Measurements from ENCODE around the gene ELK4. TPM values are rescaled to one million over a fixed set of nuclear protein-coding genes. Genes with fewer than 3 reads are reported as not detected.

ELK4 gene
- total and polyA plus RNA-seq, 2 donors (not counting 3 experiments of a cell fraction or from before 2014, with no cell fraction given): 8.7 to 107 TPM

GRCh38 chr1:205590777-205591513 lies 40.9 kb downstream of the ELK4 start:
- no peak overlapping the region for H3K4me3 ChIP-seq (replicated peaks in 1 of 3; ENCODE audit: insufficient read depth in 1 of 3, low read depth in 1 of 3, low read length in 3 of 3)
- FAIRE-seq (no peak), DNase-seq (ENCODE audit: low read depth, low spot score) (no peak)
- no TSS peak for BruUV-seq (replicated peaks)
- POLR2A ChIA-PET: interaction anchor here (0.7 to 1.2 kb wide), 3 partner anchors 42 to 67 kb away, joined by 3 to 7 read pairs (median 3); partner anchors contain the start of gene ELK4
- no peak for TF ChIP-seq POLR2AphosphoS5 (IDR thresholded peaks at IDR 0.05; ENCODE audit: insufficient read depth, low read depth, low read length)
- peak; percentile 22 for TF ChIP-seq GATA2 (IDR thresholded peaks at IDR 0.05; ENCODE audit: insufficient read depth, insufficient read length, low read depth, low read length)
- TF ChIP-seq EZH2 (IDR thresholded peaks at IDR 0.05; ENCODE audit: borderline replicate concordance, low read depth, low read length, severe bottlenecking): no peak
- H3K27ac ChIP-seq (ENCODE audit: insufficient read depth, low read depth, low read length): no peak overlapping the region
- H4K20me1 ChIP-seq (replicated peaks; ENCODE audit: control insufficient read depth, extremely low read depth, insufficient read depth, low read length): no peaks in the 10 kb centered on the region
- peaks cover 8% of the 10 kb centered on the region for H3K4me1 ChIP-seq (ENCODE audit: control insufficient read depth, extremely low read depth, insufficient read depth, low read length)
- CTCF ChIA-PET: interaction anchor here (1.0 to 9.5 kb wide), 26 partner anchors 8 to 386 kb away, joined by 3 to 615 read pairs (median 8); partner anchors contain the start of gene ELK4
- dilution Hi-C loops (cut with MboI; ENCODE audit: extremely low pct_ligation_motif_present, low sequenced_read_pairs) (no loop called here), intact Hi-C loops (cut with micrococcal nuclease) (loop anchor here (10.0 kb wide), 1 partner anchor 324 kb away; no protein-coding TSS in a partner anchor)
- no peaks in the 10 kb centered on the region for H3K36me3 ChIP-seq (ENCODE audit: control insufficient read depth in 2 of 2, extremely low read depth in 1 of 2, insufficient read depth in 2 of 2, low read length in 2 of 2)
- no peaks in the 10 kb centered on the region for H3K27me3 ChIP-seq (ENCODE audit: control insufficient read depth in 2 of 2, insufficient read depth in 2 of 2, low read length in 2 of 2)
- H3K79me2 ChIP-seq (ENCODE audit: control insufficient read depth, insufficient read depth, low read length): no peaks in the 10 kb centered on the region
- no peaks in the 10 kb centered on the region for H3K9me3 ChIP-seq (replicated peaks; ENCODE audit: control insufficient read depth, insufficient read depth, low read length)
- no peak overlapping the region for H3K4me2 ChIP-seq (ENCODE audit: insufficient read depth, low read length)
- H2AFZ ChIP-seq (ENCODE audit: low read depth, low read length): no peak overlapping the region
- no peaks in the 10 kb centered on the region for H3K9me1 ChIP-seq (replicated peaks; ENCODE audit: control insufficient read depth, extremely low read depth, insufficient read depth, low read length)
- H3K9ac ChIP-seq (replicated peaks; ENCODE audit: extremely low read depth, insufficient read depth, low read length): no peak overlapping the region

GRCh38 chr1:205590457-205590768 lies 41.4 kb downstream of the ELK4 start:
- H3K36me3 ChIP-seq (ENCODE audit: control insufficient read depth in 2 of 2, extremely low read depth in 1 of 2, insufficient read depth in 2 of 2, low read length in 2 of 2): no peaks in the 10 kb centered on the region
- no TSS peak for BruUV-seq (replicated peaks)
- no peak overlapping the region for H3K9ac ChIP-seq (replicated peaks; ENCODE audit: extremely low read depth, insufficient read depth, low read length)
- ChIA-PET CTCF (interaction anchor here (2.3 to 9.5 kb wide), 7 partner anchors 10 to 317 kb away, joined by 6 to 615 read pairs (median 40); partner anchors contain the start of gene ELK4), POLR2A (no interaction called here)
- H3K27me3 ChIP-seq (ENCODE audit: control insufficient read depth in 2 of 2, insufficient read depth in 2 of 2, low read length in 2 of 2): no peaks in the 10 kb centered on the region
- H3K4me1 ChIP-seq (ENCODE audit: control insufficient read depth, extremely low read depth, insufficient read depth, low read length): peaks cover 8% of the 10 kb centered on the region
- no peaks in the 10 kb centered on the region for H3K9me1 ChIP-seq (replicated peaks; ENCODE audit: control insufficient read depth, extremely low read depth, insufficient read depth, low read length)
- no peaks in the 10 kb centered on the region for H4K20me1 ChIP-seq (replicated peaks; ENCODE audit: control insufficient read depth, extremely low read depth, insufficient read depth, low read length)
- no peak for TF ChIP-seq POLR2AphosphoS5 (IDR thresholded peaks at IDR 0.05; ENCODE audit: insufficient read depth, low read depth, low read length)
- no peak for TF ChIP-seq CTCF (IDR thresholded peaks at IDR 0.05; ENCODE audit: extremely low read depth in 1 of 2, insufficient read depth in 1 of 2, low read depth in 1 of 2, low read length in 2 of 2)
- TF ChIP-seq MYC (IDR thresholded peaks at IDR 0.05; ENCODE audit: low read depth, low read length): no peak
- TF ChIP-seq JUN (IDR thresholded peaks at IDR 0.05; ENCODE audit: borderline replicate concordance, insufficient read depth, insufficient read length, low read depth): no peak
- TF ChIP-seq EZH2 (IDR thresholded peaks at IDR 0.05; ENCODE audit: borderline replicate concordance, low read depth, low read length, severe bottlenecking): no peak
- TF ChIP-seq GATA2 (IDR thresholded peaks at IDR 0.05; ENCODE audit: insufficient read depth, insufficient read length, low read depth, low read length): no peak
- no peak for TF ChIP-seq POLR2A (IDR thresholded peaks at IDR 0.05; ENCODE audit: low read depth, low read length)
- TF ChIP-seq FOS (IDR thresholded peaks at IDR 0.05; ENCODE audit: borderline replicate concordance, insufficient read depth, low read length): no peak
- TF ChIP-seq MAX (IDR thresholded peaks at IDR 0.05; ENCODE audit: insufficient read depth, insufficient read length): no peak
- no peaks in the 10 kb centered on the region for H3K9me3 ChIP-seq (replicated peaks; ENCODE audit: control insufficient read depth, insufficient read depth, low read length)
- no peak overlapping the region for H3K4me2 ChIP-seq (ENCODE audit: insufficient read depth, low read length)
- H3K79me2 ChIP-seq (ENCODE audit: control insufficient read depth, insufficient read depth, low read length): no peaks in the 10 kb centered on the region
- DNase-seq (ENCODE audit: low read depth, low spot score) (no peak), FAIRE-seq (no peak)
- no peak overlapping the region for H3K4me3 ChIP-seq (replicated peaks in 1 of 3; ENCODE audit: insufficient read depth in 1 of 3, low read depth in 1 of 3, low read length in 3 of 3)
- intact Hi-C loops (cut with micrococcal nuclease) (loop anchor here (10.0 kb wide), 1 partner anchor 324 kb away; no protein-coding TSS in a partner anchor), dilution Hi-C loops (cut with MboI; ENCODE audit: extremely low pct_ligation_motif_present, low sequenced_read_pairs) (no loop called here)
- no peak overlapping the region for H3K27ac ChIP-seq (ENCODE audit: insufficient read depth, low read depth, low read length)
- no peak overlapping the region for H2AFZ ChIP-seq (ENCODE audit: low read depth, low read length)
